Stimulated activated CD4-positive, alpha-beta T cell treated with anti-CD3 and anti-CD28 coated beads, Interleukin-15, amount 100 ng/mL, for 48 hours (primary cell): ENCODE data around the gene SPPL2B.
"Not testable (repeated sequence)": the region's sequence is repeated elsewhere in the genome, so short reads cannot be mapped to it uniquely, and the experiment has no call there.

Experiments
- DNase-seq, 2 donors: peaks; one replicate each; pipeline ENCODE4 v3.0.0-alpha.2; 2020; ENCODE audit warnings: low read depth in 2 of 2

SPPL2B gene

GRCh38 chr19:2328401-2329148, at the start of gene SPPL2B, which contains the start of gene LSM7:
Gene SPPL2B (plus strand): TSS chr19:2328684. CDS start chr19:2328710, 26 bp downstream.
Gene LSM7 (minus strand): TSS chr19:2328586. CDS start chr19:2328566, 20 bp downstream.
- DNase-seq = peak; percentile 82 to 87

GRCh38 chr19:2280633-2281264, 47.7 kb upstream of the SPPL2B start:
- no peak for DNase-seq

GRCh38 chr19:2281265-2282061, 47.0 kb upstream of the SPPL2B start:
- DNase-seq = not testable (repeated sequence)

- DNase-seq = no peak
Observed at GRCh38 chr19:2282062-2282861, 46.2 kb upstream of the SPPL2B start, which contains the start of gene PEAK3. Gene PEAK3 (minus strand): TSS chr19:2282175. CDS start chr19:2280931, 1,244 bp downstream.

GRCh38 chr19:2282862-2283237, 45.6 kb upstream of the SPPL2B start:
- DNase-seq = no peak

GRCh38 chr19:2283835-2284507, 44.5 kb upstream of the SPPL2B start:
- no peak for DNase-seq

GRCh38 chr19:2286402-2287140, 41.9 kb upstream of the SPPL2B start:
- DNase-seq = no peak

GRCh38 chr19:2287585-2288337, 40.7 kb upstream of the SPPL2B start:
- no peak for DNase-seq

- no peak for DNase-seq
Observed at GRCh38 chr19:2288338-2288817, 40.1 kb upstream of the SPPL2B start.

- no peak for DNase-seq
Observed at GRCh38 chr19:2288818-2289713, 39.4 kb upstream of the SPPL2B start.

- DNase-seq = no peak
Observed at GRCh38 chr19:2289714-2290435, 38.6 kb upstream of the SPPL2B start.

- no peak for DNase-seq
Observed at GRCh38 chr19:2290441-2291184, 37.9 kb upstream of the SPPL2B start.

GRCh38 chr19:2291185-2291751, 37.2 kb upstream of the SPPL2B start:
- no peak for DNase-seq

GRCh38 chr19:2294687-2295335, 33.7 kb upstream of the SPPL2B start:
- no peak for DNase-seq

GRCh38 chr19:2296141-2296540, 32.3 kb upstream of the SPPL2B start:
- DNase-seq = no peak

- DNase-seq = no peak
Observed at GRCh38 chr19:2300533-2300932, 28.0 kb upstream of the SPPL2B start.
